A673 (cell line): ENCODE data around the gene LCE3D. TPM values are rescaled to one million over a fixed set of nuclear protein-coding genes. Genes with fewer than 3 reads are reported as not detected.

ENCODE experiments used
- BruUV-seq: library from RNA; stranded (reverse); fragments of 400-500 nt; replicated peaks from 2 replicates; lab custom pipeline; 2021; lab: Mats Ljungman, UMichigan
- CTCF ChIA-PET: fragments of 300-600 bp; sonication (Branson Sonifier 250); formaldehyde crosslinking; loops from one replicate; lab custom pipeline; 2022; ENCODE audit warnings: antibody characterized with exemption; lab: Charles Lee
- POLR2A ChIA-PET: fragments of 300-600 bp; sonication (Branson Sonifier 250); formaldehyde crosslinking; loops from one replicate; lab custom pipeline; 2022; ENCODE audit warnings: antibody characterized with exemption; ENCODE audit not compliant: low non-redundant PET; lab: Charles Lee
- DNase-seq: peaks from one replicate; pipeline ENCODE4 v3.0.0-alpha.2; 2015; ENCODE audit warnings: low spot score
- H3K27ac ChIP-seq: fragments of 200-600 bp; sonication (generic); 2 replicates; pipeline ENCODE4 v1.5.1; 2016; ENCODE audit warnings: mixed run types, low read depth, mild to moderate bottlenecking, mixed read lengths, antibody characterized with exemption, low read length; ENCODE audit not compliant: poor library complexity, severe bottlenecking
- H3K27me3 ChIP-seq: fragments of 200-600 bp; sonication (generic); replicated peaks from 2 replicates; pipeline ENCODE4 v1.6.1; 2017; ENCODE audit warnings: mixed run types, low read depth, mild to moderate bottlenecking, mixed read lengths, antibody characterized with exemption, low read length; ENCODE audit not compliant: insufficient read depth, poor library complexity
- H3K36me3 ChIP-seq: fragments of 200-600 bp; sonication (generic); 2 replicates; pipeline ENCODE4 v1.6.1; 2016; ENCODE audit warnings: mixed run types, mild to moderate bottlenecking, mixed read lengths, antibody characterized with exemption, low read length; ENCODE audit not compliant: insufficient read depth, poor library complexity, severe bottlenecking
- H3K4me1 ChIP-seq: fragments of 200-600 bp; sonication (generic); 2 replicates; pipeline ENCODE4 v1.6.1; 2017; ENCODE audit warnings: mixed run types, mild to moderate bottlenecking, mixed read lengths, antibody characterized with exemption, low read length; ENCODE audit not compliant: insufficient read depth, poor library complexity, severe bottlenecking
- H3K4me3 ChIP-seq: fragments of 200-600 bp; sonication (generic); 2 replicates; pipeline ENCODE4 v1.5.1; 2016; ENCODE audit warnings: low read depth, mixed run types, mild to moderate bottlenecking, mixed read lengths, low read length; ENCODE audit not compliant: poor library complexity, severe bottlenecking
- H3K9me3 ChIP-seq: fragments of 200-600 bp; sonication (generic); 2 replicates; pipeline ENCODE4 v1.6.1; 2016; ENCODE audit warnings: mixed run types, low read depth, mild to moderate bottlenecking, mixed read lengths, antibody characterized with exemption, low read length; ENCODE audit not compliant: poor library complexity, severe bottlenecking
- EZH2 ChIP-seq: fragments of 200-600 bp; sonication (generic); IDR thresholded peaks from 2 replicates; pipeline ENCODE4 v1.6.1; 2017; ENCODE audit warnings: borderline replicate concordance, low read depth, mild to moderate bottlenecking, mixed read lengths, antibody characterized with exemption, low read length; ENCODE audit not compliant: poor library complexity, severe bottlenecking
- intact Hi-C: fragments of 100-400 bp; cut with micrococcal nuclease; formaldehyde crosslinking; loops from one replicate; pipeline ENCODE4 v1.10.0; 2022; ENCODE audit not compliant: unreplicated experiment
- total RNA-seq: library from RNA; stranded (reverse); gene quantifications from 2 replicates; pipeline ENCODE4 v1.2.3, GENCODE V29; 2021
- TF ChIP-seq, protein P1 (sequence below): fragments of 300-800, 200-600 bp; sonication (generic); conservative IDR thresholded peaks from 2 replicates; pipeline ENCODE4 v1.5.1; 2017; ENCODE audit warnings: low read depth, mild to moderate bottlenecking, antibody characterized with exemption, low read length, moderate library complexity, mixed read lengths

LCE3D gene
- total RNA-seq, 1 experiment from 2014 or later: not detected

DNA sequence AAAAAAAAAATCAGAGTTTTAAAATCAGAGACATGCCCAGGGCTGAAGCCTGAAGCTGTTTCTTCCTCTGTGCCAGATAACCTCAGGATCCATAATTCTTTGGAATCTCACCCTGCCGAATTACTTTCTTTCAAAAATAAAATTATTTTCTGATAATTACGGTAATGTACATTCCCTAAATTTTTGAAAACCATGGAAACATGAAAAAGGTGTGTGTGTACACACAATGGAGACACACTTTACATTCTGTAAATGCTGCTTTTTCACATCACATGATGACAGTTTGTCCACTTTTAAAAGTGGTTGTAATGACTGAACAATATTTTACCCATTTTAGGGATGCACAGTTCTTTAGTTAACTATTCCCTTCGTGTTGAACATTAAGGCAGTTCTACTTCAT, 44.5 kb downstream of the LCE3D start:
- ChIA-PET CTCF (no interaction called here), POLR2A (no interaction called here)
- Histone ChIP-seq H3K27me3 (peaks cover 2% of the 10 kb centered on the region), H3K27ac (no peak overlapping the region), H3K36me3 (no peaks in the 10 kb centered on the region), H3K4me3 (no peak overlapping the region), H3K9me3 (no peaks in the 10 kb centered on the region), H3K4me1 (no peaks in the 10 kb centered on the region)
- TF ChIP-seq, protein P1, sequence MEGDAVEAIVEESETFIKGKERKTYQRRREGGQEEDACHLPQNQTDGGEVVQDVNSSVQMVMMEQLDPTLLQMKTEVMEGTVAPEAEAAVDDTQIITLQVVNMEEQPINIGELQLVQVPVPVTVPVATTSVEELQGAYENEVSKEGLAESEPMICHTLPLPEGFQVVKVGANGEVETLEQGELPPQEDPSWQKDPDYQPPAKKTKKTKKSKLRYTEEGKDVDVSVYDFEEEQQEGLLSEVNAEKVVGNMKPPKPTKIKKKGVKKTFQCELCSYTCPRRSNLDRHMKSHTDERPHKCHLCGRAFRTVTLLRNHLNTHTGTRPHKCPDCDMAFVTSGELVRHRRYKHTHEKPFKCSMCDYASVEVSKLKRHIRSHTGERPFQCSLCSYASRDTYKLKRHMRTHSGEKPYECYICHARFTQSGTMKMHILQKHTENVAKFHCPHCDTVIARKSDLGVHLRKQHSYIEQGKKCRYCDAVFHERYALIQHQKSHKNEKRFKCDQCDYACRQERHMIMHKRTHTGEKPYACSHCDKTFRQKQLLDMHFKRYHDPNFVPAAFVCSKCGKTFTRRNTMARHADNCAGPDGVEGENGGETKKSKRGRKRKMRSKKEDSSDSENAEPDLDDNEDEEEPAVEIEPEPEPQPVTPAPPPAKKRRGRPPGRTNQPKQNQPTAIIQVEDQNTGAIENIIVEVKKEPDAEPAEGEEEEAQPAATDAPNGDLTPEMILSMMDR: no peak
- no peak for TF ChIP-seq EZH2
- DNase-seq: no peak
- intact Hi-C loops: no loop called here
- no TSS peak for BruUV-seq

DNA sequence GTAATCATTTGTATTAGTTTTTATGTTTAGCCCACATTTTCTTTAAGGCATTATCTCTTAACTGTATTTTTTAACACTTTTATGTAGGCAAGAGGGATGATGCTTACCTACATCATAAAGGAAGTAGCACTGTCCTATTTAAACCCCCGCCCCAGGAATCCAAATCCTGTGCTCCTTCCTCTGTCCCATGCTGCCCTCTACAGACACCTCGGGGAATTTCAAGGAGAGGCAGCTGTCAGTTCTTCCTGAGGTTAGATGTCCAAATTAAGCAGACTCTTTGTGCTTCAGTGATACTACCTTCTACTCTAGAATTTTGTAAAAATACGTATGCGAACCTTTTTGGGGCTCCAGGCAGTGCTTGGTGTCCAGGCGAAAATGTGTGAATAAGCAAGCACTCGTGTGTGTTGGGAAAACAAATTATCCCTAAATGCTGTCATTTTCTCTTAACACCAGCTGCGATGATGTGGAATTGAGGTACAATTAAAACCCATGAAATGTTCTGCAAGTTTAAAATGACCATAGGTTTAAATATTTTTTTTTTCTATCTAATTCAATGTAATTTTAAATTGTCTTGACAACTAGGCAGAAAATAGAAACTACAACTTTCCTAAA, 46.9 kb downstream of the LCE3D start:
- no peak overlapping the region for H3K27ac ChIP-seq
- ChIA-PET CTCF (no interaction called here), POLR2A (interaction anchor here (0.6 kb wide), 1 partner anchor 448 kb away, joined by 3 read pairs; no protein-coding TSS in a partner anchor)
- no TSS peak for BruUV-seq
- peak; percentile 71 for DNase-seq
- intact Hi-C loops: loop anchor here (2.0 kb wide), 1 partner anchor 37 kb away; no protein-coding TSS in a partner anchor
- H3K4me1 ChIP-seq: no peaks in the 10 kb centered on the region
- H3K9me3 ChIP-seq: no peaks in the 10 kb centered on the region
- H3K4me3 ChIP-seq: no peak overlapping the region
- TF ChIP-seq, protein P1: peak; percentile 81
- TF ChIP-seq EZH2: no peak
- H3K27me3 ChIP-seq: peaks cover 2% of the 10 kb centered on the region
- H3K36me3 ChIP-seq: no peaks in the 10 kb centered on the region

Other genes starting within 250 kb of the LCE3D start
- gene FLG2, start 220.5 kb downstream of the LCE3D start, total RNA-seq: not detected in 2 replicates
- gene CRNN, start 166.3 kb downstream of the LCE3D start, total RNA-seq: not detected in 2 replicates
- gene LCE5A, start 69.7 kb downstream of the LCE3D start, total RNA-seq: not detected in 2 replicates
- not detected in 2 replicates for gene CRCT1, start 66.0 kb downstream of the LCE3D start, total RNA-seq
- gene LCE3E, start 13.7 kb downstream of the LCE3D start, total RNA-seq: not detected in 2 replicates
- gene LCE3C, start 19.7 kb upstream of the LCE3D start, total RNA-seq: not detected in 2 replicates
- not detected in 2 replicates for gene LCE3B, start 33.3 kb upstream of the LCE3D start, total RNA-seq
- not detected in 2 replicates for gene LCE3A, start 42.6 kb upstream of the LCE3D start, total RNA-seq
- gene LCE2D, start 82.9 kb upstream of the LCE3D start, total RNA-seq: not detected in 2 replicates
- gene LCE2C, start 94.8 kb upstream of the LCE3D start, total RNA-seq: not detected in 2 replicates
- not detected in 2 replicates for gene LCE2B, start 105.6 kb upstream of the LCE3D start, total RNA-seq
- not detected in 2 replicates for gene LCE2A, start 117.8 kb upstream of the LCE3D start, total RNA-seq
- not detected in 2 replicates for gene LCE4A, start 127.6 kb upstream of the LCE3D start, total RNA-seq
- gene KPRP, start 177.5 kb upstream of the LCE3D start, total RNA-seq: not detected in 2 replicates
- gene LCE1F, start 194.6 kb upstream of the LCE3D start, total RNA-seq: not detected in 2 replicates
- gene LCE1E, start 205.7 kb upstream of the LCE3D start, total RNA-seq: not detected in 2 replicates
- not detected in 2 replicates for gene LCE1D, start 216.2 kb upstream of the LCE3D start, total RNA-seq
- not detected in 2 replicates for gene LCE1C, start 226.1 kb upstream of the LCE3D start, total RNA-seq
- gene LCE1B, start 231.5 kb upstream of the LCE3D start, total RNA-seq: not detected in 2 replicates
- gene LCE1A, start 247.0 kb upstream of the LCE3D start, total RNA-seq: not detected in 2 replicates